Measurements from ENCODE around the gene SSUH2. TPM values are rescaled to one million over a fixed set of nuclear protein-coding genes. Genes with fewer than 3 reads are reported as not detected.

SSUH2 gene
- total and polyA plus RNA-seq, 9 of the 15 experiments (the other 6 are each of a cell fraction or from before 2014, with no cell fraction given), result 0.04 to 0.17 (median 0.04) TPM; not detected in 6

GRCh38 chr3:8584661-8585060 lies 59.9 kb downstream of the SSUH2 start:
- no peak for DNase-seq (ENCODE audit: extremely low read depth in 1 of 4, low spot score in 3 of 4)
- no peak for ATAC-seq
- Histone ChIP-seq H3K9ac (ENCODE audit: insufficient read depth in 1 of 2, low read depth in 2 of 2, low read length in 2 of 2) (no peak overlapping the region), H3K79me2 (ENCODE audit: control insufficient read depth, insufficient read depth, low read length) (no peaks in the 10 kb centered on the region), H3K4me2 (ENCODE audit: insufficient read depth, low read length) (no peak overlapping the region), H2AFZ (ENCODE audit: low read depth, low read length) (no peak overlapping the region), H3K27me3 (ENCODE audit: control insufficient read depth in 2 of 2, insufficient read depth in 2 of 2, low read length in 2 of 2) (peaks cover 0 to 5% of the 10 kb centered on the region in 2 experiments; a peak in 2 of 5 replicates), H3K27ac (ENCODE audit: extremely low read depth, low read depth, low read length) (no peak overlapping the region), H3K4me1 (replicated peaks in 1 of 2; ENCODE audit: control insufficient read depth in 2 of 2, insufficient read depth in 2 of 2, low read length in 2 of 2) (no peaks in the 10 kb centered on the region), H4K20me1 (replicated peaks; ENCODE audit: control insufficient read depth, insufficient read depth, low read length) (no peaks in the 10 kb centered on the region), H3K9me3 (replicated peaks; ENCODE audit: control insufficient read depth, insufficient read depth, low read depth, low read length) (no peaks in the 10 kb centered on the region), H3K9me1 (ENCODE audit: control insufficient read depth, insufficient read depth, low read length) (no peaks in the 10 kb centered on the region), H3K36me3 (ENCODE audit: control insufficient read depth, insufficient read depth, low read length) (no peaks in the 10 kb centered on the region), H3K4me3 (no peak overlapping the region)
- 0% methylated on average over 2 of the region's 2 CpGs for WGBS (ENCODE audit: insufficient coverage, low coverage, missing lambda C conversion rate)
- intact Hi-C loops (cut with micrococcal nuclease), result no loop called here
- no peak for FAIRE-seq
- POLR2A ChIA-PET, result no interaction called here
- TF ChIP-seq KLF6 (CRISPR knock-in tag; IDR thresholded peaks at IDR 0.05; ENCODE audit: borderline replicate concordance), result no peak
- TF ChIP-seq E2F4 (CRISPR knock-in tag; IDR thresholded peaks at IDR 0.05; ENCODE audit: low read depth), result no peak
- no peak for TF ChIP-seq STAG1 (CRISPR knock-in tag; IDR thresholded peaks at IDR 0.05; ENCODE audit: borderline replicate concordance)
- no peak for TF ChIP-seq LARP7 (IDR thresholded peaks at IDR 0.05)
- no peak for TF ChIP-seq GMEB1 (CRISPR knock-in tag; IDR thresholded peaks at IDR 0.05)
- TF ChIP-seq DLX4 (CRISPR knock-in tag; IDR thresholded peaks at IDR 0.05), result no peak
- TF ChIP-seq, protein P1, sequence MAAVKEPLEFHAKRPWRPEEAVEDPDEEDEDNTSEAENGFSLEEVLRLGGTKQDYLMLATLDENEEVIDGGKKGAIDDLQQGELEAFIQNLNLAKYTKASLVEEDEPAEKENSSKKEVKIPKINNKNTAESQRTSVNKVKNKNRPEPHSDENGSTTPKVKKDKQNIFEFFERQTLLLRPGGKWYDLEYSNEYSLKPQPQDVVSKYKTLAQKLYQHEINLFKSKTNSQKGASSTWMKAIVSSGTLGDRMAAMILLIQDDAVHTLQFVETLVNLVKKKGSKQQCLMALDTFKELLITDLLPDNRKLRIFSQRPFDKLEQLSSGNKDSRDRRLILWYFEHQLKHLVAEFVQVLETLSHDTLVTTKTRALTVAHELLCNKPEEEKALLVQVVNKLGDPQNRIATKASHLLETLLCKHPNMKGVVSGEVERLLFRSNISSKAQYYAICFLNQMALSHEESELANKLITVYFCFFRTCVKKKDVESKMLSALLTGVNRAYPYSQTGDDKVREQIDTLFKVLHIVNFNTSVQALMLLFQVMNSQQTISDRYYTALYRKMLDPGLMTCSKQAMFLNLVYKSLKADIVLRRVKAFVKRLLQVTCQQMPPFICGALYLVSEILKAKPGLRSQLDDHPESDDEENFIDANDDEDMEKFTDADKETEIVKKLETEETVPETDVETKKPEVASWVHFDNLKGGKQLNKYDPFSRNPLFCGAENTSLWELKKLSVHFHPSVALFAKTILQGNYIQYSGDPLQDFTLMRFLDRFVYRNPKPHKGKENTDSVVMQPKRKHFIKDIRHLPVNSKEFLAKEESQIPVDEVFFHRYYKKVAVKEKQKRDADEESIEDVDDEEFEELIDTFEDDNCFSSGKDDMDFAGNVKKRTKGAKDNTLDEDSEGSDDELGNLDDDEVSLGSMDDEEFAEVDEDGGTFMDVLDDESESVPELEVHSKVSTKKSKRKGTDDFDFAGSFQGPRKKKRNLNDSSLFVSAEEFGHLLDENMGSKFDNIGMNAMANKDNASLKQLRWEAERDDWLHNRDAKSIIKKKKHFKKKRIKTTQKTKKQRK (IDR thresholded peaks at IDR 0.05; ENCODE audit: borderline replicate concordance, low read depth, low read length), result no peak
- TF ChIP-seq SAFB2 (IDR thresholded peaks at IDR 0.05; ENCODE audit: borderline replicate concordance, low read depth, low read length, severe bottlenecking), result no peak
- no peak for TF ChIP-seq ZBTB2 (IDR thresholded peaks at IDR 0.05)
- TF ChIP-seq, protein P2, sequence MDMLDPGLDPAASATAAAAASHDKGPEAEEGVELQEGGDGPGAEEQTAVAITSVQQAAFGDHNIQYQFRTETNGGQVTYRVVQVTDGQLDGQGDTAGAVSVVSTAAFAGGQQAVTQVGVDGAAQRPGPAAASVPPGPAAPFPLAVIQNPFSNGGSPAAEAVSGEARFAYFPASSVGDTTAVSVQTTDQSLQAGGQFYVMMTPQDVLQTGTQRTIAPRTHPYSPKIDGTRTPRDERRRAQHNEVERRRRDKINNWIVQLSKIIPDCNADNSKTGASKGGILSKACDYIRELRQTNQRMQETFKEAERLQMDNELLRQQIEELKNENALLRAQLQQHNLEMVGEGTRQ (CRISPR knock-in tag; IDR thresholded peaks at IDR 0.05), result no peak
- TF ChIP-seq, protein P3, sequence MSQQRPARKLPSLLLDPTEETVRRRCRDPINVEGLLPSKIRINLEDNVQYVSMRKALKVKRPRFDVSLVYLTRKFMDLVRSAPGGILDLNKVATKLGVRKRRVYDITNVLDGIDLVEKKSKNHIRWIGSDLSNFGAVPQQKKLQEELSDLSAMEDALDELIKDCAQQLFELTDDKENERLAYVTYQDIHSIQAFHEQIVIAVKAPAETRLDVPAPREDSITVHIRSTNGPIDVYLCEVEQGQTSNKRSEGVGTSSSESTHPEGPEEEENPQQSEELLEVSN (IDR thresholded peaks at IDR 0.05; ENCODE audit: borderline replicate concordance in 1 of 2, extremely low read depth in 1 of 2, insufficient read depth in 1 of 2, insufficient read length in 1 of 2, low read depth in 1 of 2, low read length in 1 of 2, poor library complexity in 1 of 2, severe bottlenecking in 1 of 2), result no peak
- in situ Hi-C loops (cut with MboI), result no loop called here
- BruUV-seq (replicated peaks), result no TSS peak
- CTCF ChIA-PET (ENCODE audit: low intra/inter-chr PET ratio), result no interaction called here

Measured in K562 (cell line).